HG02943 (cell line): ENCODE data around the gene KIF1A.

Experiments used
- ATAC-seq: cut with Tn5 transposase; IDR thresholded peaks from one replicate; pipeline ENCODE4 v1.9.1; 2021; ENCODE audit warnings: mild to moderate bottlenecking, low read depth, moderate library complexity; ENCODE audit not compliant: unreplicated experiment

The KIF1A gene

DNA sequence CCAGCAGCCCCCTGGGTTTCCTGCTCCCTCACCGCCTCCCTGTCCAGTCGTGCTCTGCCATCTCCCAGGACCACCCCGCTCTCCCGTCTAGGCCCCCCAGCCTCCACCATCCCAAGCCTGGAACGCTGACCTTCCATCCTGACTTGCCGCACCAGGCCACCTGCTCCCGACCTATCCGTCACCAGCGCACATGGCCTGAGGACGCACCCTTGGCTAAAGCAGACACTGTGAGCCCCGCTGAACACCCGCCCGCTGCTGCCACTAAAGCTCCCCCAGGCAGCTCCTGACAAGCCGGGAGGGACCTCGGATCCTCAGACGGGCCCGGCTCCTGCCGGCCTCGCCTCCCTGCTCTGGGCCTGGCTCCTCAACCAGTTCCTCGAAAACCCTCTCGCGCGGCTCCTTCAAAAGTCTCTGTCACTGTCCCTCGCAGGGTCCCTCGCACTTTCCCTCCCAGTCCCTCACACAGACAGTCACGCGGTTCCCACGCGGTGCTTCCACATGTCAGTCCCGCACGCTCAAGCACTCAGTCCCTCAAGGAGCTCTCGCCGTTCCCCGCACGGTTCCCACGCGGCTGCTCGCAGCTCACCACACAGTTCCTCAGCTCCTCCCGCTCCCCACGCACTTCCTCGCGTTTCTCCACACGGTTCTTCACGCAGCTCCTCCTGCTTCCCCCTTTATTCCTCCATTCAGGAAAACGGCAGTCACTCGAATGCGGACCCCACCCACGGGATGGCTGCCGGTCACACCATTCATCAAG lies 42.4 kb downstream of the KIF1A start:
- ATAC-seq = no peak

DNA sequence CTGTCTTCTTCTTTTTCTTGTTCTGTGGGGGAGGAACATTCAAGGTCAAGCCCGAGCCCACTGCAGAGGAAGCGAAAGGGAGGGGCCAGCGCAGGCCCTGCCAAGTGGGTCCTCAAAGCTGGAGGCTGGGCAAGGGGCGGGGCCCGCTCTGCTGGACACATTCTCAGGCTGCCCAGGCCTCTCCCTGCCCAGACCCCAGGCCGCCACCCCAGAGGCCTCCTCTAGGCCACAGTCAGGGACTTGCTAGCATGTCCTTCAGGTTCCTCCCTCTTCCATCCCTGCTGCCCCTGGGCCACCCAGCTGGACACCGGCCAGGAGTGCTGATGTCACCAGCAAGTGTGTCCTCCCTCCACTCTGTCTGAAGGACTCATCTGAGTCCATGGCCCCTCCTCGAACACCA lies 44.1 kb downstream of the KIF1A start:
- ATAC-seq = no peak

- no peak for ATAC-seq
Measured at GRCh38 chr2:240774856-240775255, 45.2 kb downstream of the KIF1A start.

DNA sequence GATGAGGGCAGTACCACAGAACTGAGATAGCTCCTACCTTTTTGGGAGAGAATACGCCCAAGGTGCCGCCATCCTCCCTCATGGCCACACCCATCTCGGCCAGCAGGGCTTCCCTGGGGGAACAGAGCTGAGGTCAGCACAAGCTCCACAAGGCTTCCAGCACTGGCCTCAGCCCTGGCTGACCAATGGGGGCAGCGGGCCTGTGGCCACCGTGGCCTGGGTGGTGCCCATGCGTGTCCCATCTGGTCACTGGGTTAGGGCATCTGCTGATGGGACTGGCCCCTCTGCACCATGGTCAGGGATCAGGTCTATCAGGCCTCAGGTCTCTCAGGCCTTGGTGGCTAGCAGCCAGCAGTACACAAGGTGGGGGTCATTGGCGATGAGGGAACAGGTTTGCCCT lies 50.9 kb downstream of the KIF1A start:
- ATAC-seq = no peak

- no peak for ATAC-seq
Measured at GRCh38 chr2:240768216-240768615, 51.8 kb downstream of the KIF1A start.

- ATAC-seq = no peak
Measured at GRCh38 chr2:240767341-240767740, 52.7 kb downstream of the KIF1A start.

DNA sequence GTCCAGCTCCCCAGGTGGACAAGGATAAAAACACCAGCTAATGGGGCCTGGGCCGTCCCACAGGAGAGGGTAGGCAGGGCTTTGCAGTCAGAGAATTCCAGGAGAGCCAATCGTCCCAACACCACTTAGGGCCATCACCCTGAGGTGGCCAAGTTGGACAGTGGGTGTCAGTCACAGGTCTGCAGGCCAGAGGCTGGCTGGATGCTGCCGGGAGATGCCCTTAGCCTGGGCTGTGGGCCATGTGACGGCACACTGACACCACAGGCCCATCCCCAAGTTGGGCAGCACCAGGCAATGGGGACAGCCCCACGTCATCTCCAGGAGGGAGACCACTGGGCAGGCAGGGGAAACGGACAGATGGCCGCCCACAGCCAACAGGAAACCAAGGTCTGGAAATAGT lies 53.9 kb downstream of the KIF1A start:
- no peak for ATAC-seq

DNA sequence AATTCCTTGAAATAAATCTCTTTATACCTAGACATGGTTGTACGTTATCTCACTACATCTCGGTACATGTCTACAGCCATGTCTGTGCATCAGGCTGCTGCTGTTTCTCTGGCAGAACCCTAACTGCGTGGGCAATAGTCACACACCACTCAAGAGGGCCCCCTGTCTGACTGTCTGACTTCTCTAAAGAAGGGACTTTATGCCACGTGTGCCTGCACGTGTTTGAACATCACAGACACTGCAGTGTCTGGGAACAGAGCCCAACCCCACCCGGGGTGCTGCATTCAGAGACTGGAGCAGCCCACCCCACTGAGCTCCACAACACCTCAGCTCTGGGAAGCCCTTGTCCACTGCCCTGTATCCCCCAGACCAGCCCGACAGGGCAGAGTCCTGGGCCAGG lies 55.0 kb downstream of the KIF1A start:
- no peak for ATAC-seq

- no peak for ATAC-seq
Measured at GRCh38 chr2:240764605-240765004, 55.4 kb downstream of the KIF1A start.

GRCh38 chr2:240762971-240763370 lies 57.0 kb downstream of the KIF1A start:
- ATAC-seq = no peak

GRCh38 chr2:240762249-240762648 lies 57.8 kb downstream of the KIF1A start:
- ATAC-seq = no peak

- ATAC-seq = no peak
Measured at GRCh38 chr2:240760576-240761246, 59.3 kb downstream of the KIF1A start.

- no peak for ATAC-seq
Measured at GRCh38 chr2:240760121-240760520, 59.9 kb downstream of the KIF1A start.

- no peak for ATAC-seq
Measured at GRCh38 chr2:240759459-240759858, 60.6 kb downstream of the KIF1A start.

- ATAC-seq = no peak
Measured at GRCh38 chr2:240757086-240757614, 62.9 kb downstream of the KIF1A start.

DNA sequence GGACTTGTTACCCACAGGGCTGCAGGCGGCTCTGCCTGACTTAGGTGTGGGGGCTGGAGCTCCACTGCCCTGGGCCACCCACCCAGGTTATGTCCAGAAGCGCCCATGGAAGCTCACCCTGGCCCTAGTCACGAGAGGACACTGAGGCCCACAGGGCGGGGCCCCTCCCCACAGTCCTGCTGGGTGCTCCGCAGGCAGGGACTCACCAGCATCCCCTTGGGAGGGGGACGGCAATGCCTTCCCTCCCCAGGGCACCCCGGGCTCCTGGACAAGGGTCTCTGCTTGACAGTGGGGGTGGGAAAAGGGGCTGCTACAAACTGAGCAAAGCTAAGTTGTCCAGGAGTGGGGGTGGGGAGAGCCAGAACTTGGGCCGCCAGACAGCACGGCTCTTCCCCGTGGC lies 67.8 kb downstream of the KIF1A start:
- ATAC-seq = no peak

GRCh38 chr2:240750409-240750808 lies 69.6 kb downstream of the KIF1A start:
- no peak for ATAC-seq

DNA sequence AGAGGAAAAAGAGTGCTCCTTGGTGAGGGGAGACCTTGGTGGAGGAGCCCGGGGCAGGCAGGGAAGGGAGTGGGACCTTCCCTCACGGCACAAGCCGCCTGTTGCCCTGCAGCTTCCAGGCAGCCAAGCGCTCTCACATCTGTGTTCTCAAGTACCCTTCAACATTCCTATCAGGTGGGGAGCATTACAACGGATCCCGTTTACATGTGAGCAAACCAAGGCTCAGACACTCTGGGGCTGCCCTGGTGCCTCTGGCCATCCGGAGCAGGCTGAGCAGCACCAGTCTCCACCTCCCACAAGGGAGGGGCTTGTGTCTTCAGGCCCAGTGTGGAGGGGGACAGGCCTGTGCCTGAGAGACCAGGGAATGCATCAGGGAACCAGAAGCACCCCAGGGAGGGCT lies 70.5 kb downstream of the KIF1A start:
- ATAC-seq = no peak

GRCh38 chr2:240747256-240747655 lies 72.8 kb downstream of the KIF1A start:
- ATAC-seq = no peak

DNA sequence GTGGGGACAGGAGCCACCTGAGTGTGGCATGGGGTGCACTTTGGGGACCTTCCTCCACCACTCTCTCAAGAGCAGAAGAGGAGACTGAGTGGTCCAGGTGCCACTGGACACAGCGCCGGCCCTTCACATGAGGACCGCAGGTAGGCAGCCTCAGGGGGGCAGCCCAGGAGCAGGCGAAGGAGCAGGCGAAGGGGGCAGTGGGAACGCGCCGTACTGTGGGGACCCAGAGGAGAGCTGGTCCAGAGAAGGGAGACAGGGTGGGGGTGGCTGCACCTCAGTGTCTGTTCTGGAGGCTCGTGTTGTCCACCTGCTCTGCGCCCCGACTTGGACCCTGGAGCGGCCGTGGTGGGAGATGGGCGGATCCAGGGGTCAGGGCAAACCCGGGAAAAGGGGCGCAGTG lies 73.3 kb downstream of the KIF1A start:
- no peak for ATAC-seq

DNA sequence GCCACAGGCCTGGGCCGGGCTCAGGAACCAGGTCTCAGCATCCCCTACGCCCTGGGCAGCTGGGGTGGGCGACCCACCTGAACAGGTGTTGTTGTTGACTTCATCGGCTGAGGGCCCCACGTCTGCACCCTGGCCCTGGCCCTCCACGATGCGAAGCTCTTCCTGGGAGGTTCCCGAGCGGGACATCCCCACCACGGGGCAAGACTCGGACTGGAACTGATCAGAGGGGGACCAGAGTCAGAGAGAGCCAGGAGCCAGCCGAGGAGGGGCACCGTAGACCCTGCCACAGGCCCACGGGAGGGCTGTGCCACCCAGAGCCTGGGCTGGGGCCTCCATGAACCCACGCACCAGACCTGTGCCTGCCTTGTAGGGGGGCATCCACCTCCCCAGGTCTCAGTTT lies 74.1 kb downstream of the KIF1A start:
- ATAC-seq = no peak

- no peak for ATAC-seq
Measured at GRCh38 chr2:240745456-240745855, 74.6 kb downstream of the KIF1A start.
